ENCODE measurements around the gene DMPK.

DMPK gene

DNA sequence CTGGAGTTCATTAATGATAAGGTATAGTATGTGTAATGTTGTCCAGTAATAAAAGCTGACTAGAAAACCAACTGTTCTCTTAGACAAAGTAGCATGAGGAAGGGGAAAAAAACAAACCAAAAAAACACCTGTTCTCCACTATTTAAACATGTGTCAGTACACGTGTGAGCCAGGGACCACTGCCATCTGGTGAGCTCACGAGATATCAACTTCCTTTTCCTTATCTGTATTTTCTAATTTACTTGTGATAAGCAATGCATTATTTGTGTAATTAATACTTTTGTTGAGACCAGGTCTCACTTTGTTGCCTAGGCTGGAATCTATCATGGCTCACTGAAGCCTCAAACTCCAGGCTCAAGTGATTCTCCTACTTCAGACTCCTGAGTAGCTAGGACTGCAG, 8.9 kb downstream of the DMPK start:
- Histone ChIP-seq H3K27me3 (ENCODE audit: low read depth) (no peaks in the 10 kb centered on the region), H3K4me3 (no peak overlapping the region), H3K4me1 (peaks cover 4% of the 10 kb centered on the region; the same call in 1 of the 2 replicates), H3K36me3 (replicated peaks) (peaks cover 12% of the 10 kb centered on the region), H3K9me3 (no peaks in the 10 kb centered on the region)
- DNase-seq (ENCODE audit: low spot score in 2 of 2) = no peak
- in situ Hi-C loops (cut with MboI; ENCODE audit: low sequenced_read_pairs) = no loop called here

DNA sequence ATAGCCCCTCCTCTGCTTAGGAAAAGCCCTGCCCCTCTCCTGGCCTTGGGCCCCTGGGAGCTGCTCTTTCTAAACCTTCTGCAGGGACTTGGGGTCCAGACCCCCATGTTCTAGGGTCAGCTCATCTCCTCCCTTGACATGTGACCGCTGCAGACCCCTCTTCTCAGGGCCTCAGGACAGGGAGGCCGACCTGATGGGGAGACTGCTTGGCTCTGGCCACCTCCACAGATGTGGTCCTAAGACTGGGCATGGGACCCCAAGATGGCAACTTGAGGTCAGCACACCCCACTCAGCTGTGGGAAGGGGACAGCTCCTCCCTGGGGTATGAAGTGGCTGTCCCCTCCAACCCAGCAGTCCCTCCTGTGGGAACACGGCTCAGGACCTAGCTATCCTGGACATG, 9.4 kb downstream of the DMPK start:
- Histone ChIP-seq H3K4me1 (peaks cover 4% of the 10 kb centered on the region; the same call in 1 of the 2 replicates), H3K4me3 (no peak overlapping the region), H3K36me3 (replicated peaks) (peaks cover 11% of the 10 kb centered on the region), H3K9me3 (no peaks in the 10 kb centered on the region), H3K27me3 (ENCODE audit: low read depth) (no peaks in the 10 kb centered on the region)
- in situ Hi-C loops (cut with MboI; ENCODE audit: low sequenced_read_pairs) = no loop called here
- no peak for DNase-seq (ENCODE audit: low spot score in 2 of 2)

DNA sequence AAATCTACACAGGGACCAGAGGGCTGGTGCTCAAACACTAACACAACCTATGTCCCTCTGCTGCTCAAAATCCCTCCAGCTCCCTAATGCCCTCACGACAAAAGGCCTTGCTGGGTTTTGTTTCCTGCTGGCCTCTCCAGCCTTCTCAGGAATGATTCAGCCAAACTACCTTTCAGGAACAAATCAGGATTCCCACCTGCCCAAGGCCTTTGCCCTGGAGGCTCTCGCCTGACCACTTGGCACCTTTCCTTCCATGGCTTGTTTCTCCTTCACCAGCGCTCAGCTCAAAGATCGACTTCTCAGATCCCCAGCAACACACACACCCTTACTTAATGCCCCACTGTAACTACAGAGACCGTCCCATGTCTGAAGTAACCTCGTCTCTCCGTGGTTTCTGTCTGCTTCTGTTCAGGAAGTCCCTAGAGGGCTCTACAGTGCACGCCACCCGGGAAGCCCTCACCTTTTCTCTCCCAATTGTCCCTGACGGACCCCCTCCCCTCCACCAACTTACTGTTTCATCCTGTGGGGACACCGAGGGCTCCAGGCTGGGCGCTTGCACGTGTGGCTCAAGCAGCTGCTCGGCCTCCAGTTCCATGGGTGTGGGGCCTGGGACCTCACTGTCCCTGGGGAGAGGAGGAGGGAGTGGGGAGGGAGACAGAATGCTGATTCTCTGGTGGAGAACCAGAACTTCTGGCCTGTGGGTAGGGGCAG, 10.0 kb downstream of the DMPK start:
- peaks cover 4% of the 10 kb centered on the region; the same call in 1 of the 2 replicates for H3K4me1 ChIP-seq
- no peak overlapping the region for H3K4me3 ChIP-seq
- no peak for DNase-seq (ENCODE audit: low spot score in 2 of 2)
- no peaks in the 10 kb centered on the region for H3K9me3 ChIP-seq
- peaks cover 5% of the 10 kb centered on the region for H3K36me3 ChIP-seq (replicated peaks)
- in situ Hi-C loops (cut with MboI; ENCODE audit: low sequenced_read_pairs) = no loop called here
- H3K27me3 ChIP-seq (ENCODE audit: low read depth) = no peaks in the 10 kb centered on the region

DNA sequence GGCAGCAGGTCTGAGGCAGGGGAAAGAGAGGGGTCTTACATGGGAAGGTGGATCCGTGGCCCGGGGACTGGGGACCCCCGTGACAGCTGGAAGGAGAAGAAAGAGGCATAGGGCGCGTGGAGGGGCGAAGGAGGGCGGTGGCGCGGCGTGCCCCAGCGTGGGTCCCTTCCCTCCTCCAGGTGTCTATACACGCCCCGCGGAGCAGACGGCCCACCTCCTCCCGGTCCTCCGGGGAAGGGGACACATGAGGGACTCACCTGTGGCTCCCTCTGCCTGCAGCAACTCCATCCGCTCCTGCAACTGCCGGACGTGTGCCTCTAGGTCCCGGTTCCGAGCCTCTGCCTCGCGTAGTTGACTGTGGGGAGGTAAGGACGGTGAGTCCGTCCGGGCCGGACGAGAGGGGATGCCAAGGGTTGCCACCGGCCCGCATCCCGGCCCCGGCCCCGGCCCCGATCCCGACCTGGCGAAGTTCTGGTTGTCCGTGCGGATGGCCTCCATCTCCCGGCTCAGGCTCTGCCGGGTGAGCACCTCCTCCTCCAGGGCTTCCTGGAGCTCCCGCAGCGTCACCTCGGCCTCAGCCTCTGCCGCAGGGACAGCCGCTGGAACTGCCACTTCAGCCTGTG, 10.9 kb downstream of the DMPK start:
- no peak overlapping the region for H3K4me3 ChIP-seq
- in situ Hi-C loops (cut with MboI; ENCODE audit: low sequenced_read_pairs) = no loop called here
- H3K4me1 ChIP-seq = peaks cover 10% of the 10 kb centered on the region
- DNase-seq (ENCODE audit: low spot score in 2 of 2) = no peak
- H3K36me3 ChIP-seq (replicated peaks) = no peaks in the 10 kb centered on the region; the same call in none of the 2 replicates
- H3K27me3 ChIP-seq (ENCODE audit: low read depth) = no peaks in the 10 kb centered on the region
- H3K9me3 ChIP-seq = no peaks in the 10 kb centered on the region

DNA sequence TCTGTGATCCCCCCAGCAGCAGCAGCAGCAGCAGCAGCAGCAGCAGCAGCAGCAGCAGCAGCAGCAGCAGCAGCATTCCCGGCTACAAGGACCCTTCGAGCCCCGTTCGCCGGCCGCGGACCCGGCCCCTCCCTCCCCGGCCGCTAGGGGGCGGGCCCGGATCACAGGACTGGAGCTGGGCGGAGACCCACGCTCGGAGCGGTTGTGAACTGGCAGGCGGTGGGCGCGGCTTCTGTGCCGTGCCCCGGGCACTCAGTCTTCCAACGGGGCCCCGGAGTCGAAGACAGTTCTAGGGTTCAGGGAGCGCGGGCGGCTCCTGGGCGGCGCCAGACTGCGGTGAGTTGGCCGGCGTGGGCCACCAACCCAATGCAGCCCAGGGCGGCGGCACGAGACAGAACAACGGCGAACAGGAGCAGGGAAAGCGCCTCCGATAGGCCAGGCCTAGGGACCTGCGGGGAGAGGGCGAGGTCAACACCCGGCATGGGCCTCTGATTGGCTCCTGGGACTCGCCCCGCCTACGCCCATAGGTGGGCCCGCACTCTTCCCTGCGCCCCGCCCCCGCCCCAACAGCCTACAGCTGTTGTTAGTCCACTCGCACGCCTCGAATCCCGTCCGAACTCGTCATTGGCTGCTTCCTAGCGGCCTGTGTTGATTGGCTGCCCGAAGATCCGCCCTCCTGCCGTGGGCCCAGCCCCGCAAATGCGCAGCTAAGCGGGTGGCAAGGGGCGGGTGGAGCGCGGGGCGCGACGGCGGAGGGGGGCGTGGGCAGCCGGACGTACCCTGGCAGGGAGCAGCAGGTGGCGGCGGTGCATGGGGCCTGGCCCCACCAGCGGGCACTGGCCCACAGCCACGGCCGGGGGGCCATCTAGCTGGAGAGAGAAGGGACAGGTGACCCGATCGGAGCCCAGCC, 11.8 kb downstream of the DMPK start:
- Histone ChIP-seq H3K27me3 (ENCODE audit: low read depth) (no peaks in the 10 kb centered on the region), H3K36me3 (replicated peaks) (no peaks in the 10 kb centered on the region; the same call in none of the 2 replicates), H3K4me3 (peak overlapping the region; percentile 63), H3K9me3 (no peaks in the 10 kb centered on the region), H3K4me1 (peaks cover 10% of the 10 kb centered on the region)
- in situ Hi-C loops (cut with MboI; ENCODE audit: low sequenced_read_pairs) = no loop called here
- DNase-seq (ENCODE audit: low spot score in 2 of 2) = peak; percentile 97 to 99

DNA sequence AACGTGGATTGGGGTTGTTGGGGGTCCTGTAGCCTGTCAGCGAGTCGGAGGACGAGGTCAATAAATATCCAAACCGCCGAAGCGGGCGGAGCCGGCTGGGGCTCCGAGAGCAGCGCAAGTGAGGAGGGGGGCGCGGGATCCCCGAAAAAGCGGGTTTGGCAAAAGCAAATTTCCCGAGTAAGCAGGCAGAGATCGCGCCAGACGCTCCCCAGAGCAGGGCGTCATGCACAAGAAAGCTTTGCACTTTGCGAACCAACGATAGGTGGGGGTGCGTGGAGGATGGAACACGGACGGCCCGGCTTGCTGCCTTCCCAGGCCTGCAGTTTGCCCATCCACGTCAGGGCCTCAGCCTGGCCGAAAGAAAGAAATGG, 12.5 kb downstream of the DMPK start:
- Histone ChIP-seq H3K4me1 (peaks cover 10% of the 10 kb centered on the region), H3K27me3 (ENCODE audit: low read depth) (no peaks in the 10 kb centered on the region), H3K36me3 (replicated peaks) (no peaks in the 10 kb centered on the region; the same call in none of the 2 replicates), H3K4me3 (peak overlapping the region; percentile 63), H3K9me3 (no peaks in the 10 kb centered on the region)
- no peak for DNase-seq (ENCODE audit: low spot score in 2 of 2)
- in situ Hi-C loops (cut with MboI; ENCODE audit: low sequenced_read_pairs) = no loop called here

DNA sequence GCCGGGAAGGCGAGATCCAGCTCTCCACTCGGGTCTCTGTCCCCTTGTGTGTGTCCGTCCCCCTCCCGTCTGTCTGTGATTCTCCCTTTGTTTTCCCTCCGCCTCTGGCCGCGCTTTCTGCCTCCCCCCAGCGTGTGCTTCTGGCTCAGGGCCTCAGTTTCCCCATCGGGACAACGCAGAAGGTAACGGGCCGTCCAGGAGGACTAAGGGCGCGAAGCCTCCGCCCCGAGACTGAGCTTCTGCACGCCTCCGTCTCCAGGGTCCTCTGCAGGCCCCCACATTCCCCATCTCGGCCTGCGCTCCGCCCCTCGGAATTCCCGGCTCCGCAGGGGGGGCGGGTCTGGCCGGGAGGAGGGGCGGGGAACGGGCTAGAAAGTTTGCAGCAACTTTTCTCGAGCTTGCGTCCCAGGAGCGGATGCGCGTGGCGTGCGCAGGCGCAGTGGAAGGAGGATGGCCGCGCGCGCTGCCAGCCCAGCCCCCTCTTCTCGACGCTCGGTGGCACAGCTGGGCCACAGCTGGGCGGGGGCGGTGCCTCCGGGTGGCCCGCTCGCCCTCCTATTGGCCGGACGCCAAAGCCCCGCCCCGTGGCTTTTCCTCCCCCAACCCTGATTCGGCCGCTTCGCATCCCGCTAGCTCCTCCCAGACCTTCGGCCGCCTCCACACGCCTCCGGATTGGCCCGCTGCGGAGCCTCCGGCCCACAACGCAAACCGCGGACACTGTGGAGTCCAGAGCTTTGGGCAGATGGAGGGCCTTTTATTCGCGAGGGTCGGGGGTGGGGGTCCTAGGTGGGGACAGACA, 13.1 kb downstream of the DMPK start, which contains the start of gene SIX5:
TSS of gene SIX5 (minus strand) at position 269 of the 799 bp plus-strand sequence. CDS start 408 bp downstream, outside the sequence.
- in situ Hi-C loops (cut with MboI; ENCODE audit: low sequenced_read_pairs) = no loop called here
- peak within 1 kb of the TSS; percentile 63 for H3K4me3 ChIP-seq
- no peaks in the 10 kb centered on the region for H3K27me3 ChIP-seq (ENCODE audit: low read depth)
- H3K9me3 ChIP-seq = no peaks in the 10 kb centered on the region
- DNase-seq (ENCODE audit: low spot score in 2 of 2) = peak; percentile 95 to 99
- H3K4me1 ChIP-seq = peaks cover 14% of the 10 kb centered on the region
- no peaks in the 10 kb centered on the region; the same call in none of the 2 replicates for H3K36me3 ChIP-seq (replicated peaks)

DNA sequence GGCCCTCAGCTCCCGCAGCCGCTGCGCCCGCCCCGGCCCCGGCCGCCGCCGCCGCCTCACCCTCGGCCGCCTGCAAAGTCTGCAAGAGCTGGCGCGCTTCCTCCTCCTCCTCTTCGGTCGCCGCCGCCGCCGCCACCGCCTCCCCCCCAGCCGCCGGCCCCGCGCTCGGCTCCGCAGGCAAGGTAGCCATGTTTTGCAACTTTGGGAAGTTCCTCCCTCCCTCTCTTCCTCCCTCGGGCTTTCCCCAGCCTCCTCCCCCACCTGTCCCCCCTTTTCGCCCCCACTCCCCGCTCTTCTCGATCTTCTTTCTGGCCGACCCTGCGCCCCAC, 13.7 kb downstream of the DMPK start:
- Histone ChIP-seq H3K36me3 (replicated peaks) (no peaks in the 10 kb centered on the region; the same call in none of the 2 replicates), H3K4me3 (peak overlapping the region; percentile 63), H3K27me3 (ENCODE audit: low read depth) (no peaks in the 10 kb centered on the region), H3K9me3 (no peaks in the 10 kb centered on the region), H3K4me1 (peaks cover 15% of the 10 kb centered on the region)
- peak in 1 of 2 experiments; percentile 62 for DNase-seq (ENCODE audit: low spot score in 2 of 2)
- in situ Hi-C loops (cut with MboI; ENCODE audit: low sequenced_read_pairs) = no loop called here

DNA sequence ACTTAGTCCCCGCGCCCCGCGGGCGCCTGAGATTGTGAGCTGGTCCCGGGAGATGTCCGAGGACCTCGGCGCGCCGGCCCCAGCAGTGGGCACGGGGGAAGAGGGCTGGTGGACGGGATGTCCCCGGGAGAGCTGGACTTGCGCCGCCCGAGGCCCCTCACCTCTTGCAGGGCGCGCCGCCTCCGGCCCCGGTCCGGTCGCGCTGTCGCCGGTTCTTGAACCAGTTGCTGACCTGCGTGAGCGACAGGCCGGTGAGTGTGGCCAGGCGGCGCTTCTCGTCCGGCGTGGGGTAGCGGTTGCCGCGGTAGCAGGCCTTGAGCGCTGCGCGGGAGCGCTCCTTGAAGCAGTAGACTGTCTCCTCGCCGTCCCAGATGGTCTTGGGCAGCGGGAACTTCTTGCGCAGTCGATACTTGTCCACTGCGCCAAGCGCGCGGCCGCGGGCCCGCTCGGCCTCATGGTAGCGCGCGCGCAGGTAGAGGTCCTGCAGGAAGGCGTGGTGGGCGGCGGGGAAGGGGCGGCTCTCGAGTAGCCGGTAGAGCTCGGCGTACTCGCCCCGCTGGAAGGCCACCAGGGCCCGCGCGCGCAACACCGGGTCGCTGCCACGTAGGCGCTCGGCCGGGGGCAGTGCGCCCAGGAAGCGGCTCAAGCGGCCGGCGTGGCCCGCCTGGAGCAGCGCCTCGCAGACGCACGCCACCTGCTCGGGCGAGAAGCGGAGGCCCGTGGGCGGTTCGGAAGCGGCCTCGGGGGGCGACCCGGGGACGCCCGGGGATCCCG, 14.2 kb downstream of the DMPK start:
- DNase-seq (ENCODE audit: low spot score in 2 of 2) = peak; percentile 44 to 74
- H3K4me3 ChIP-seq = peak overlapping the region; percentile 63
- no peaks in the 10 kb centered on the region for H3K27me3 ChIP-seq (ENCODE audit: low read depth)
- H3K4me1 ChIP-seq = peaks cover 15% of the 10 kb centered on the region
- in situ Hi-C loops (cut with MboI; ENCODE audit: low sequenced_read_pairs) = no loop called here
- no peaks in the 10 kb centered on the region; the same call in 1 of the 2 replicates for H3K36me3 ChIP-seq (replicated peaks)
- H3K9me3 ChIP-seq = no peaks in the 10 kb centered on the region

DNA sequence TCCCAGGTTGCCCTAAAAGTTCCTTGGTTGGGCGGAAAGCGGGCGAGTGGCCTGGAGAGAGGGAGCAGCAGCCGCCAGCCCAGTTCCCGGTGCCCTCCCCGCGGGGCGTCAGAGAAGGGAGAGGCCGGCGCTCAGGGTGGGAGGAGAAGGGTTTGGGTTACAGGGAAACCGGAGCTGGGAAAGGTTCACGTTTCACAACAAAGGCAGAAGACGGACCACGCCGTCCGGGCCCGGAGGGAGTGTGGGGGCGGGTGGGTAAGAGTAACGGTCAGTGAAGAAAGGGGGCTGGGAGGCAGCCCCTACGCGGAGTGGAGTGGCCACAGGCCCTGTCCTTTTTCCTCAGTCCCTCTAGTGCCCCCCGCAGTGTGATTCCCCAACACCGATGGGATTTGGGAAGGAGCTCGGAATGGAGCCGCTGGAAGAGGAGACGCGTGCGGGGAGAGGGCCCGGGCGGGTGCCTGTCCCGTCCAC, 14.8 kb downstream of the DMPK start:
- no peaks in the 10 kb centered on the region for H3K9me3 ChIP-seq
- in situ Hi-C loops (cut with MboI; ENCODE audit: low sequenced_read_pairs) = no loop called here
- peaks cover 15% of the 10 kb centered on the region for H3K4me1 ChIP-seq
- no peaks in the 10 kb centered on the region; the same call in 1 of the 2 replicates for H3K36me3 ChIP-seq (replicated peaks)
- DNase-seq (ENCODE audit: low spot score in 2 of 2) = peak; percentile 67 to 85
- no peaks in the 10 kb centered on the region for H3K27me3 ChIP-seq (ENCODE audit: low read depth)
- peak overlapping the region; percentile 63 for H3K4me3 ChIP-seq

DNA sequence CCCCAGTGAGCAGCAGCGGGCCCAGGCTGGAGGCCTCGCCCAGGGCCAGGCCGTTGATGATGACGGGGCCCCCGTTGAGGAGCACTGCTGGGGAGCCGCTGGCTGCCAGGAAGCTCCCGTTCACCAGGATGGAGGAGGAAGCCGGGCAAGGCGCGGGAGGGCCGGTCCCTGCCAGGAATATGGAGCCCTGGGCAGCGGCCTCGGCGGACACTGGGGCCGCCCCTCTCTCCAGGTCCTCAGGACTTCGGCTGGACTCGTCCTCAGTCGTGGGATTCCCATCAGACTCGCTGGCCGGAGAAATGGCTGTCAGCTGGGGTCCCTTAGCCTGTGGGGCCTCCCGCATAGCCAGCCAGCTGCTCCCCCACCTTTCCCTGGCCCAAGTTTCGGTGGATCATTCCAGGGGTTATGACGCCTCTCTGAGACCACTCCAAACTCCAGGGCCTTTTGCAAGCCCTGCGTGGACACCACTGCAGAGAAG, 15.4 kb downstream of the DMPK start:
- Histone ChIP-seq H3K4me3 (peak overlapping the region; percentile 63), H3K27me3 (ENCODE audit: low read depth) (no peaks in the 10 kb centered on the region), H3K9me3 (no peaks in the 10 kb centered on the region), H3K36me3 (replicated peaks) (no peaks in the 10 kb centered on the region; the same call in 1 of the 2 replicates), H3K4me1 (peaks cover 15% of the 10 kb centered on the region)
- no peak for DNase-seq (ENCODE audit: low spot score in 2 of 2)
- in situ Hi-C loops (cut with MboI; ENCODE audit: low sequenced_read_pairs) = no loop called here

DNA sequence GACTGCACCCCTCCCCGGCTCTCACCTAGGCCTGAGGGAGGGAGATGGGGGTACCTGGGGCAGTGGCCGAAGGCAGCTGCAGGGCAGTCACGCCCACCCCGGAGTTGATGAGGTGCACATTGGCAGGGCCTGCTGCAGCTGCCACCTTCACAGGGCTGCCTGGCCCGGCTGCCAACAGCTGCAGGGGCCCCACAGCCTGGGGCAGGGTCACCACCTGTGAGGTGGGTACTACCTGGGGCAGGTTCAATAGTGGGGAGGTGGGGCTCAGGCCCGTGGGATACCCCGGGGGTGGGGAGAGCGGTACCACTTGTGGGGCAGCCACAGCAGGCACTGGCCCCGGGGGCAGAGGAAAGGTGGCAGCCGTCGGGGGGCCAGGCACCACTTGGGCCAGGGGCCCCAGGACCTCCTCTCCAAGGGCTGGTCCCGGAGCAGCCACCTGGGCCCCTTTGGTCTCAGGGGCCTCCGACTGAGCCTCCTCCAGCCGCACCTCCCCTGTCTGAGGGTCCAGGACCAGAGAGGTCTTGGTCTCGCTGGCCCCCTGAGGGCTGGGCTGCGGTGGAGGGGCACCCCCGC, 15.9 kb downstream of the DMPK start:
- Histone ChIP-seq H3K4me3 (no peak overlapping the region; the same call in 1 of the 2 replicates), H3K9me3 (no peaks in the 10 kb centered on the region), H3K4me1 (peaks cover 15% of the 10 kb centered on the region), H3K27me3 (ENCODE audit: low read depth) (no peaks in the 10 kb centered on the region), H3K36me3 (replicated peaks) (no peaks in the 10 kb centered on the region; the same call in 1 of the 2 replicates)
- in situ Hi-C loops (cut with MboI; ENCODE audit: low sequenced_read_pairs) = no loop called here
- DNase-seq (ENCODE audit: low spot score in 2 of 2) = no peak
